DOHH2 (cell line): ENCODE measurements around the gene TRIM54.

Experiments
- H3F3A ChIP-seq: fragments of 200-600 bp; sonication (generic), shearing (Covaris generic); 2 replicates; pipeline ENCODE4 v1.6.0; 2016; ENCODE audit warnings: antibody characterized with exemption, mild to moderate bottlenecking; ENCODE audit not compliant: control insufficient read depth, insufficient read depth
- H3K27ac ChIP-seq: fragments of 200-600 bp; sonication (generic); 2 replicates; pipeline ENCODE4 v1.5.1; 2014; ENCODE audit warnings: low read depth, mild to moderate bottlenecking, low read length, moderate library complexity
- H3K27me3 ChIP-seq: fragments of 200-600 bp; sonication (generic); 2 replicates; pipeline ENCODE4 v1.6.1; 2014; ENCODE audit warnings: mild to moderate bottlenecking, low read length, mixed read lengths; ENCODE audit not compliant: control insufficient read depth
- H3K36me3 ChIP-seq: fragments of 200-600 bp; sonication (generic); 2 replicates; pipeline ENCODE4 v1.6.1; 2014; ENCODE audit warnings: mild to moderate bottlenecking, low read length, moderate library complexity, mixed read lengths; ENCODE audit not compliant: control insufficient read depth
- H3K4me1 ChIP-seq: fragments of 200-600 bp; sonication (generic); 2 replicates; pipeline ENCODE4 v1.6.1; 2014; ENCODE audit warnings: mild to moderate bottlenecking, low read length, mixed read lengths; ENCODE audit not compliant: control insufficient read depth
- H3K4me2 ChIP-seq: fragments of 200-600 bp; sonication (generic); 2 replicates; pipeline ENCODE4 v1.6.0; 2014; ENCODE audit warnings: mild to moderate bottlenecking, low read length, moderate library complexity
- H3K4me3 ChIP-seq: fragments of 200-600 bp; sonication (generic); 2 replicates; pipeline ENCODE4 v1.5.1; 2014; ENCODE audit warnings: mild to moderate bottlenecking, low read length, mixed read lengths
- H3K79me2 ChIP-seq: fragments of 200-600 bp; sonication (generic); 2 replicates; pipeline ENCODE4 v1.6.1; 2014; ENCODE audit warnings: mild to moderate bottlenecking, low read length, mixed read lengths; ENCODE audit not compliant: control insufficient read depth
- H3K9me2 ChIP-seq: fragments of 200-600 bp; sonication (generic); replicated peaks from 2 replicates; pipeline ENCODE4 v1.6.1; 2014; ENCODE audit warnings: mild to moderate bottlenecking, low read length, mixed read lengths; ENCODE audit not compliant: control insufficient read depth
- H3K9me3 ChIP-seq: fragments of 200-600 bp; sonication (generic); 2 replicates; pipeline ENCODE4 v1.6.1; 2014; ENCODE audit warnings: antibody characterized with exemption, low read length, mixed read lengths; ENCODE audit not compliant: control insufficient read depth, insufficient read depth
- H4K20me1 ChIP-seq: fragments of 200-600 bp; sonication (generic); 2 replicates; pipeline ENCODE4 v1.6.0; 2014; ENCODE audit warnings: low read depth, mild to moderate bottlenecking, antibody characterized with exemption, low read length, moderate library complexity; ENCODE audit not compliant: control insufficient read depth, insufficient read depth
- EZH2phosphoT487 ChIP-seq: fragments of 200-600 bp; sonication (generic); IDR thresholded peaks from 2 replicates; pipeline ENCODE4 v1.6.1; 2017; ENCODE audit warnings: borderline replicate concordance, mild to moderate bottlenecking, antibody characterized with exemption, low read length, moderate library complexity, mixed read lengths
- TF ChIP-seq, protein P1 (sequence below): fragments of 200-600 bp; sonication (generic); IDR thresholded peaks from one replicate; pipeline ENCODE4 v1.5.1; 2014; ENCODE audit warnings: antibody characterized with exemption, mild to moderate bottlenecking, low read depth, low read length; ENCODE audit not compliant: poor library complexity, severe bottlenecking

TRIM54 gene

DNA sequence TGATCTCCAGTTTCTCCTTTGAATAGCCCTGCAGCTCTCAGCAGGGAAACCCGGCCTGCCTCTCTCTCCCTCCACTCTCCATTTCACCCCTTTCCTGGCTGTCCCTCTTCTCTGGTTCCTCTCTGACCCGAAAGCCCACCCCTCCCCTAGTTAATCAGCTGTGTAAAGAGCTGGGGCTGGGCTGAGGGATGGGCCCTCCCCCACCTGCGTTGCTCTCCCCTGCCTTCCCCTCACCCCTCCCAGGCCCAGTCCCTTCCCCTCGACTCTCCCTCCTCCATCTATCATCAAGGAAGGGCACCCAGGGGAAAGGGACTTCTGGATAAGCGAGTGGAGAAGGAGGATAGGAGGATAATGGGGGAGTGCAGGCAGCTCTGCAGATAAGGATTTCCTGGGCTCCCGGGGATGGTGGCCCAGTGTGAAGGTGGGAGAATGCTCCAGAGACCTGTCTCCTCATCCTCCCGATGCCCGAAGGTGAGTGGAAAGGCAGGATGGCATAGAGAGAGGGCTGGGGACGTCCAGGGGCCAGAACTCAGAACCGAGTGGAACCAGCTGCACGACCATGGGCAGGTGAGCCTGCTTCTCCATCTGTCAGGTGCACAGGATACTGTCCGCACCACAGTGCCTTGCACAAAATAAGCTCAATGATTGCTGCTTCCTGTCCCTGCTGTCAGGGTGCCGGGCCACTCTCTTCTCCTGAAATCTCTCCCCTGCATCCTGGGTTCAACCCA lies 31.4 kb upstream of the TRIM54 start:
- Histone ChIP-seq H3K4me1 (peaks cover 31% of the 10 kb centered on the region), H3K4me3 (peak overlapping the region; percentile 34), H4K20me1 (no peaks in the 10 kb centered on the region), H3F3A (0 out of 2 replicates have a peak, but pooled peaks cover 4% of the 10 kb centered on the region), H3K27me3 (no peaks in the 10 kb centered on the region), H3K9me3 (no peaks in the 10 kb centered on the region), H3K36me3 (no peaks in the 10 kb centered on the region), H3K79me2 (no peaks in the 10 kb centered on the region), H3K9me2 (no peaks in the 10 kb centered on the region), H3K4me2 (peak overlapping the region; percentile 50), H3K27ac (no peak overlapping the region)
- TF ChIP-seq, protein P1, sequence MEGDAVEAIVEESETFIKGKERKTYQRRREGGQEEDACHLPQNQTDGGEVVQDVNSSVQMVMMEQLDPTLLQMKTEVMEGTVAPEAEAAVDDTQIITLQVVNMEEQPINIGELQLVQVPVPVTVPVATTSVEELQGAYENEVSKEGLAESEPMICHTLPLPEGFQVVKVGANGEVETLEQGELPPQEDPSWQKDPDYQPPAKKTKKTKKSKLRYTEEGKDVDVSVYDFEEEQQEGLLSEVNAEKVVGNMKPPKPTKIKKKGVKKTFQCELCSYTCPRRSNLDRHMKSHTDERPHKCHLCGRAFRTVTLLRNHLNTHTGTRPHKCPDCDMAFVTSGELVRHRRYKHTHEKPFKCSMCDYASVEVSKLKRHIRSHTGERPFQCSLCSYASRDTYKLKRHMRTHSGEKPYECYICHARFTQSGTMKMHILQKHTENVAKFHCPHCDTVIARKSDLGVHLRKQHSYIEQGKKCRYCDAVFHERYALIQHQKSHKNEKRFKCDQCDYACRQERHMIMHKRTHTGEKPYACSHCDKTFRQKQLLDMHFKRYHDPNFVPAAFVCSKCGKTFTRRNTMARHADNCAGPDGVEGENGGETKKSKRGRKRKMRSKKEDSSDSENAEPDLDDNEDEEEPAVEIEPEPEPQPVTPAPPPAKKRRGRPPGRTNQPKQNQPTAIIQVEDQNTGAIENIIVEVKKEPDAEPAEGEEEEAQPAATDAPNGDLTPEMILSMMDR = no peak
- TF ChIP-seq EZH2phosphoT487 = no peak

DNA sequence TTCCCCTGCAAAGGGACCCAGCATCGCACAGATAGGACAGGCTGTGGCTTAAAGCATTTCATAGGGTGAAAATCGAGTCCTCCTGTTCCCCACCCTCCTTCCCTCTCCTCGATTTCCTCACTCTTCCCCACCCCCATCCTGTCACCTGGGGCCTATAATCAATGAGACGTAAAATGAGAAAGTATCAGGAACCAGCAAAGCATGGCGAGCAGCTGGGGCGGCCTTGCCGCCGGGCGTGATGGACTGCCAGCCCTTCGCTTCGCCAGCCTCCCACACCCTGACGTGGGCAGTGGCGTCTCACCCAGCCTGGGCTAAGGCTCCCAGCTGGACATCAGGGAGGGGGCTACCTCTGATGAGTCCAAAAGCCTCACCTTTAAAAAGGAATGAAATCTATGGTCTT lies 30.5 kb upstream of the TRIM54 start:
- Histone ChIP-seq H3F3A (0 out of 2 replicates have a peak, but pooled peaks cover 4% of the 10 kb centered on the region), H3K27ac (no peak overlapping the region), H3K36me3 (no peaks in the 10 kb centered on the region), H3K4me1 (peaks cover 31% of the 10 kb centered on the region), H3K79me2 (no peaks in the 10 kb centered on the region), H3K27me3 (peaks cover 5% of the 10 kb centered on the region; the same call in 1 of the 2 replicates), H3K4me2 (peak overlapping the region; percentile 50), H4K20me1 (no peaks in the 10 kb centered on the region), H3K9me3 (no peaks in the 10 kb centered on the region), H3K9me2 (no peaks in the 10 kb centered on the region), H3K4me3 (no peak overlapping the region)
- no peak for TF ChIP-seq EZH2phosphoT487
- TF ChIP-seq, protein P1 = no peak

DNA sequence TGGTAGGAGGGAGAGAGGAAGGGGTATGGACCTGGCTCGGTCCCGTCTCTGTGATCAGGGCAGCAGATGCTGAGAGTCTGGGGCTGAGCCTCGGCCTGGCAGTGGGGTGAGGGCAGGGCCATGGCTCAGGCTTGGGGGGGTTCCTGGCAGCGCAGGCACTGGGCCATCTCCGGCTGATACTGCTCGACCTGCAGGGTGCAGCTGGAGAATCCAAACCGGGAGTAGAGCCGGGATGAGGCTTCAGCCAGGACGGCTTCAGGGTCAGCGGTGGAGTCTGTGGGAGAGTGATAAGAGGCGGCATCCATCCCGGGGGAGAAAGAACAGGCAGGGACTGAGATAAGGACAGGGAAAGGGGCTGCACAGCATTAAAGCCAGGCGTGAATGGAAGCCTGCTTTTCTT lies 27.0 kb upstream of the TRIM54 start:
- Histone ChIP-seq H3K9me2 (no peaks in the 10 kb centered on the region), H3K79me2 (no peaks in the 10 kb centered on the region), H4K20me1 (no peaks in the 10 kb centered on the region), H3K9me3 (no peaks in the 10 kb centered on the region), H3K36me3 (no peaks in the 10 kb centered on the region), H3K4me3 (no peak overlapping the region), H3K27ac (no peak overlapping the region), H3K4me1 (peaks cover 19% of the 10 kb centered on the region), H3K4me2 (no peak overlapping the region), H3K27me3 (peaks cover 13% of the 10 kb centered on the region), H3F3A (0 out of 2 replicates have a peak, but pooled peaks cover 4% of the 10 kb centered on the region)
- TF ChIP-seq EZH2phosphoT487 = no peak
- TF ChIP-seq, protein P1 = no peak
